HFFc6 (cell line): ENCODE data around the gene IGSF9B. TPM values are rescaled to one million over a fixed set of nuclear protein-coding genes. Genes with fewer than 3 reads are reported as not detected.

ENCODE experiments used
- DNase-seq: peaks from one replicate; pipeline ENCODE4 v3.0.0-alpha.2; 2018
- H3K27ac Mint-ChIP-seq: 2 replicates; pipeline ENCODE4 v1.8.0; 2020; ENCODE audit warnings: mild to moderate bottlenecking, mixed read lengths
- H3K27me3 Mint-ChIP-seq: 2 replicates; pipeline ENCODE4 v1.8.0; 2021; ENCODE audit warnings: mild to moderate bottlenecking, moderate library complexity, mixed read lengths; ENCODE audit not compliant: insufficient read depth
- H3K36me3 Mint-ChIP-seq: 2 replicates; pipeline ENCODE4 v1.8.0; 2021; ENCODE audit warnings: low read depth, mixed read lengths
- H3K4me1 Mint-ChIP-seq: 2 replicates; pipeline ENCODE4 v1.8.0; 2020; ENCODE audit warnings: low read depth, mixed read lengths
- H3K4me3 Mint-ChIP-seq: 2 replicates; pipeline ENCODE4 v1.8.0; 2020; ENCODE audit warnings: mild to moderate bottlenecking, moderate library complexity, mixed read lengths
- H3K9me3 Mint-ChIP-seq: 2 replicates; pipeline ENCODE4 v1.8.0; 2020; ENCODE audit warnings: mild to moderate bottlenecking, mixed read lengths
- total RNA-seq, 6 experiments: library from RNA; stranded (reverse); fragmentation: NEBNext Ultra II Directional; extraction: Animal tissue kit (Norgen Biotek cat#: 25700); gene quantifications; 2 replicates in 1 of 6; 3 replicates in 5 of 6; pipeline ENCODE4 v1.2.3, GENCODE V29; 2021
- TF ChIP-seq, protein P1 (sequence below): fragments of 200-600 bp; sonication (generic); IDR thresholded peaks from 2 replicates; pipeline ENCODE4 v1.5.0; 2021; ENCODE audit warnings: antibody characterized with exemption, mild to moderate bottlenecking

IGSF9B gene
- total RNA-seq, 6 experiments from 2014 or later, result not detected

GRCh38 chr11:133993107-133993506 is 36.3 kb upstream of the IGSF9B start:
- H3K9me3 Mint-ChIP-seq, result no peaks in the 10 kb centered on the region
- H3K27me3 Mint-ChIP-seq, result peaks cover 43% of the 10 kb centered on the region
- TF ChIP-seq, protein P1, sequence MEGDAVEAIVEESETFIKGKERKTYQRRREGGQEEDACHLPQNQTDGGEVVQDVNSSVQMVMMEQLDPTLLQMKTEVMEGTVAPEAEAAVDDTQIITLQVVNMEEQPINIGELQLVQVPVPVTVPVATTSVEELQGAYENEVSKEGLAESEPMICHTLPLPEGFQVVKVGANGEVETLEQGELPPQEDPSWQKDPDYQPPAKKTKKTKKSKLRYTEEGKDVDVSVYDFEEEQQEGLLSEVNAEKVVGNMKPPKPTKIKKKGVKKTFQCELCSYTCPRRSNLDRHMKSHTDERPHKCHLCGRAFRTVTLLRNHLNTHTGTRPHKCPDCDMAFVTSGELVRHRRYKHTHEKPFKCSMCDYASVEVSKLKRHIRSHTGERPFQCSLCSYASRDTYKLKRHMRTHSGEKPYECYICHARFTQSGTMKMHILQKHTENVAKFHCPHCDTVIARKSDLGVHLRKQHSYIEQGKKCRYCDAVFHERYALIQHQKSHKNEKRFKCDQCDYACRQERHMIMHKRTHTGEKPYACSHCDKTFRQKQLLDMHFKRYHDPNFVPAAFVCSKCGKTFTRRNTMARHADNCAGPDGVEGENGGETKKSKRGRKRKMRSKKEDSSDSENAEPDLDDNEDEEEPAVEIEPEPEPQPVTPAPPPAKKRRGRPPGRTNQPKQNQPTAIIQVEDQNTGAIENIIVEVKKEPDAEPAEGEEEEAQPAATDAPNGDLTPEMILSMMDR, result no peak
- H3K4me3 Mint-ChIP-seq, result no peak overlapping the region
- H3K4me1 Mint-ChIP-seq, result no peaks in the 10 kb centered on the region
- H3K36me3 Mint-ChIP-seq, result no peaks in the 10 kb centered on the region
- no peak for DNase-seq
- no peak overlapping the region for H3K27ac Mint-ChIP-seq

DNA sequence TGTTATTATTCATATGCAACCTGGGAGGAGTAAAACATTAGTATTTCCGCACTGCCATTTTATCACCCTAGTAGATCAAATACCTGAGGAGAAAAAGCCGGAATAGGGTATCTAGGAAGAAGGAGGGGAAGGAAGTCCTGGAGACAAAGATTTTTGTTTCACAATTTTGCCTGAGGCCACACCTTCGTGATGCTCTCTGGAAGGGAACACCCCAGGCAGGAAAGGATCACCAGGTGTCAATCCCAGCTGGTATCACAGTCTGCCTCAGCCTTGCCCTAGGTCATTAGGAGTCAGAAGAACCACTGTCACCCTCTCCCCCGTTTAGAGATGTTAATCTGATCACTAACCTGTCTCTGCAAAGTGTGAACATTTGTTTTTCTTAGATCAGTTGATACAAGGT is 35.4 kb upstream of the IGSF9B start:
- Mint-ChIP-seq H3K27me3 (peaks cover 38% of the 10 kb centered on the region), H3K4me1 (no peaks in the 10 kb centered on the region), H3K9me3 (no peaks in the 10 kb centered on the region), H3K27ac (no peak overlapping the region), H3K4me3 (no peak overlapping the region), H3K36me3 (no peaks in the 10 kb centered on the region)
- TF ChIP-seq, protein P1, result no peak
- no peak for DNase-seq

DNA sequence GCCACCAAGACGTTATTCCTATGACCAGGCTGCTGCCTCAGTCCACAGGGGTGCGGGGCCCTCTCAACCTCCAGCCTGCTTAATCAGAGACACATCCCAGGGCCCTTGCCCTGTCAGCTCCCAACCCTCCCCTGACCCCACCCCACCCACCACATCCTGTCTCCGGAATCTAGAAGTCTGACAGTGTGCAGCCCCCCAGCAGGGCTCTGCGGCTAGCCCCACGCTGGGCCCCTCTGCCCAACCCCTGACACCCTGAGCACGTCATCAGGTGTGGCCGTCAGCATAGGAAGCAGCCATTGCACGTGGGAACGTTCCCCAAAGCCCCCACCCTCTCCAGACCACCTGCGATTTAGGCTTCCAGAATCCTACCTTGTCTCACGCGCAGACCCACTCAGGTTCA is 34.3 kb upstream of the IGSF9B start:
- no peak for DNase-seq
- Mint-ChIP-seq H3K4me3 (no peak overlapping the region), H3K36me3 (no peaks in the 10 kb centered on the region), H3K27me3 (peaks cover 39% of the 10 kb centered on the region), H3K27ac (no peak overlapping the region), H3K9me3 (no peaks in the 10 kb centered on the region), H3K4me1 (no peaks in the 10 kb centered on the region)
- TF ChIP-seq, protein P1, result no peak

DNA sequence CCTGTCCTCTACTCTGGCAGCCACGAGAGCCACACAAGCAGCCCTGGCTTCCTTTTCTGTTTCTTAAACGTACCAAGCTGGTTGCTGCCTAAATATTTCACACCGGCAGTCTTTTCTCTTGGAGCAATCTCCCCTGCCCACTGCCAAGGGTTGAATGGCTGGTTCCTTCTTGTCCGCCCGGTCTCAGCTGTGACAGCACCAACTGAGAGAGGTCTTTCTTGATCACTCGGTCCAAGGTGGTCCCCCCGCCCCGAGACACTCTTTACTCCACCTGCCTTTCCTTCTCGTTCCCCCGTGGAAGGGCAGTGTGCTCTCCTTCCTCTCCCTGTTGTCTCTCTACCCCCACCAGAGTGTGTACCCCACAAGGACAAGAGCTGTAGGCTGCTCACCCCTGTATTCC is 33.7 kb upstream of the IGSF9B start:
- H3K9me3 Mint-ChIP-seq, result no peaks in the 10 kb centered on the region
- no peaks in the 10 kb centered on the region for H3K36me3 Mint-ChIP-seq
- H3K27me3 Mint-ChIP-seq, result peaks cover 42% of the 10 kb centered on the region
- no peak for DNase-seq
- no peak overlapping the region for H3K4me3 Mint-ChIP-seq
- TF ChIP-seq, protein P1, result no peak
- no peak overlapping the region for H3K27ac Mint-ChIP-seq
- H3K4me1 Mint-ChIP-seq, result no peaks in the 10 kb centered on the region

GRCh38 chr11:133988686-133989410 is 32.1 kb upstream of the IGSF9B start:
- Mint-ChIP-seq H3K4me3 (no peak overlapping the region), H3K9me3 (no peaks in the 10 kb centered on the region), H3K4me1 (no peaks in the 10 kb centered on the region), H3K36me3 (no peaks in the 10 kb centered on the region), H3K27me3 (peaks cover 44% of the 10 kb centered on the region), H3K27ac (no peak overlapping the region)
- TF ChIP-seq, protein P1, result no peak
- no peak for DNase-seq
